NCI-H2171 (cell line): ENCODE data around the gene ATF4.
"Not testable (repeated sequence)": the region's sequence is repeated elsewhere in the genome, so short reads cannot be mapped to it uniquely, and the experiment has no call there.

Source experiments
- DNase-seq: peaks from one replicate; lab custom pipeline; 2025; lab: John Stamatoyannopoulos, UW

The ATF4 gene

GRCh38 chr22:39511226-39511625 is 9.1 kb upstream of the ATF4 start:
- DNase-seq = no peak

- no peak for DNase-seq
Observed at GRCh38 chr22:39512026-39512425, 8.3 kb upstream of the ATF4 start.

GRCh38 chr22:39513791-39514190 is 6.6 kb upstream of the ATF4 start:
- DNase-seq = no peak

- no peak for DNase-seq
Observed at GRCh38 chr22:39514373-39514973, 5.9 kb upstream of the ATF4 start.

GRCh38 chr22:39515266-39516050 is 4.9 kb upstream of the ATF4 start:
- DNase-seq = no peak

- DNase-seq = no peak
Observed at GRCh38 chr22:39517470-39517869, 2.9 kb upstream of the ATF4 start.

GRCh38 chr22:39518144-39518786 is 2.1 kb upstream of the ATF4 start:
- DNase-seq = no peak

GRCh38 chr22:39518996-39519680 is 1.2 kb upstream of the ATF4 start:
- DNase-seq = peak; percentile 46

GRCh38 chr22:39519681-39520225 is 609 bp upstream of the ATF4 start:
- peak; percentile 99 for DNase-seq

- not testable (repeated sequence) for DNase-seq
Observed at GRCh38 chr22:39521106-39521885, 934 bp downstream of the ATF4 start.

GRCh38 chr22:39522091-39522490 is 1.7 kb downstream of the ATF4 start:
- DNase-seq = not testable (repeated sequence)

GRCh38 chr22:39522567-39523300 is 2.4 kb downstream of the ATF4 start:
- DNase-seq = peak; percentile 73

GRCh38 chr22:39524089-39524752 is 3.9 kb downstream of the ATF4 start:
- DNase-seq = no peak

- no peak for DNase-seq
Observed at GRCh38 chr22:39524753-39525657, 4.6 kb downstream of the ATF4 start.

- no peak for DNase-seq
Observed at GRCh38 chr22:39525658-39525975, 5.3 kb downstream of the ATF4 start.

GRCh38 chr22:39526736-39527171 is 6.4 kb downstream of the ATF4 start:
- no peak for DNase-seq

GRCh38 chr22:39527481-39527961 is 7.2 kb downstream of the ATF4 start:
- DNase-seq = peak; percentile 34

- peak; percentile 76 for DNase-seq
Observed at GRCh38 chr22:39528080-39528661, 7.8 kb downstream of the ATF4 start.
